Right atrium auricular region (tissue), 2 donors: ENCODE data around the gene P2RX7. TPM values are rescaled to one million over a fixed set of nuclear protein-coding genes. Genes with fewer than 3 reads are reported as not detected.

Experiments
- DNase-seq: peaks from one replicate; pipeline ENCODE4 v3.0.0-alpha.2; 2019; ENCODE audit warnings: low spot score
- H3K27ac ChIP-seq, 2 donors: fragments of 200-600 bp; sonication (generic); 1 replicate in 1 of 2; 2 replicates in 1 of 2; pipeline ENCODE4 v1.5.1; 2016 to 2019
- H3K27me3 ChIP-seq, 2 donors: fragments of 200-600 bp; sonication (generic); one replicate each; pipeline versions ENCODE4 v1.5.1 to v1.6.0; 2017 to 2019
- H3K36me3 ChIP-seq: fragments of 200-600 bp; sonication (generic); one replicate; pipeline ENCODE4 v1.5.1; 2016
- H3K4me1 ChIP-seq, 2 donors: fragments of 200-600 bp; sonication (generic); one replicate each; pipeline versions ENCODE4 v1.5.1 to v1.6.0; 2017 to 2019
- H3K4me3 ChIP-seq, 2 donors: fragments of 200-600 bp; sonication (generic); 1 replicate in 1 of 2; 2 replicates in 1 of 2; pipeline ENCODE4 v1.5.1; 2017 to 2019; ENCODE audit warnings: mild to moderate bottlenecking in 1 of 2, moderate library complexity in 1 of 2
- H3K9me3 ChIP-seq, 2 donors: fragments of 200-600 bp; sonication (generic); one replicate each; pipeline ENCODE4 v1.5.1; 2019
- total RNA-seq, 2 donors: library from RNA; depleted of rRNA; stranded (reverse); fragments of >200 nt; gene quantifications; one replicate each; pipeline ENCODE4 v1.1.0, GENCODE V29; 2016
- TF ChIP-seq, protein P1 (sequence below), 2 donors: fragments of 200-600 bp; sonication (generic); IDR thresholded peaks; one replicate each; pipeline ENCODE4 v1.5.1; 2019; ENCODE audit warnings: antibody characterized with exemption in 2 of 2

Gene P2RX7
- total RNA-seq, 2 donors from 2014 or later, result 1.3 to 1.9 TPM

DNA sequence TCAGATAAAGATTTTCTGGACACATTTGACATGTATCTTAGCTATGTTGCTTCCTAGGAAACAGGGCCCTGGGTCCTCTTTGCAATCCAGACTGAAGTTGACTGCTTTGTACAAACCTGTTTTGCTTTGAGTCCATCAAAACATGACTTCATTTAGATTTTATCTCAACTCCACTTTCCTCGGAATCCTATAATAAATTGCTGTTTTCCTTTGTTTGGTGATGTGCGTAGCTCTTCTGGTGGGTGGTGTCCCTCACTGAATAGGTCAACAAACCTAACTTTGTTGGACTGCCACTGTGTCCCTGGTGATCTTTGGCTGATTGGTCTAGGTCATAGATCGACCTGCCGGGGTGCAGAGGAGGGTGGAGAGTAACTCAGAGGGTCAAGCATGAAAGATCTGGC, 735 bp upstream of the P2RX7 start:
- Histone ChIP-seq H3K27ac (peak overlapping the region in 1 of 2 donors; percentile 63), H3K9me3 (no peaks in the 10 kb centered on the region), H3K36me3 (no peaks in the 10 kb centered on the region), H3K27me3 (no peaks in the 10 kb centered on the region), H3K4me1 (peaks cover 0 to 35% of the 10 kb centered on the region in 2 donors), H3K4me3 (no peak overlapping the region)
- TF ChIP-seq, protein P1, sequence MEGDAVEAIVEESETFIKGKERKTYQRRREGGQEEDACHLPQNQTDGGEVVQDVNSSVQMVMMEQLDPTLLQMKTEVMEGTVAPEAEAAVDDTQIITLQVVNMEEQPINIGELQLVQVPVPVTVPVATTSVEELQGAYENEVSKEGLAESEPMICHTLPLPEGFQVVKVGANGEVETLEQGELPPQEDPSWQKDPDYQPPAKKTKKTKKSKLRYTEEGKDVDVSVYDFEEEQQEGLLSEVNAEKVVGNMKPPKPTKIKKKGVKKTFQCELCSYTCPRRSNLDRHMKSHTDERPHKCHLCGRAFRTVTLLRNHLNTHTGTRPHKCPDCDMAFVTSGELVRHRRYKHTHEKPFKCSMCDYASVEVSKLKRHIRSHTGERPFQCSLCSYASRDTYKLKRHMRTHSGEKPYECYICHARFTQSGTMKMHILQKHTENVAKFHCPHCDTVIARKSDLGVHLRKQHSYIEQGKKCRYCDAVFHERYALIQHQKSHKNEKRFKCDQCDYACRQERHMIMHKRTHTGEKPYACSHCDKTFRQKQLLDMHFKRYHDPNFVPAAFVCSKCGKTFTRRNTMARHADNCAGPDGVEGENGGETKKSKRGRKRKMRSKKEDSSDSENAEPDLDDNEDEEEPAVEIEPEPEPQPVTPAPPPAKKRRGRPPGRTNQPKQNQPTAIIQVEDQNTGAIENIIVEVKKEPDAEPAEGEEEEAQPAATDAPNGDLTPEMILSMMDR (IDR thresholded peaks at IDR 0.05), result no peak
- no peak for DNase-seq

DNA sequence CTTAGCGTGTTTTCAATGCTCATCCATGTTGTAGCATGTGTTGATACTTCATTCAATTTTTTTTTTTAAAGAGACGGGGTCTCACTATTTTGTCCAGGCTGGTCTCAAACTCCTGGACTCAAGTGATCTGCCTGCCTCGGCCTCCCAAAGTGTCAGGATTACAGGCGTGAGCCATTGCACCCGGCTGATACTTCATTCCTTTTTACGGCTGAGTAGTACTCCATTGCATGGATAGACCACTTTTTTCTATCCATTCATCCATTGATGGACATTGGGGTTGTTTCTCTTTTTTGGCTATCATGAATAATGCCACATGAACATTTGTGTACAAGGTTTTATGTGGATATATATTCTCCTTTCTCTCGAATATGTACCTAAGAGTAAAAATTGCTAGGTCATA, 1.2 kb downstream of the P2RX7 start:
- H3K27ac ChIP-seq, result no peak overlapping the region

DNA sequence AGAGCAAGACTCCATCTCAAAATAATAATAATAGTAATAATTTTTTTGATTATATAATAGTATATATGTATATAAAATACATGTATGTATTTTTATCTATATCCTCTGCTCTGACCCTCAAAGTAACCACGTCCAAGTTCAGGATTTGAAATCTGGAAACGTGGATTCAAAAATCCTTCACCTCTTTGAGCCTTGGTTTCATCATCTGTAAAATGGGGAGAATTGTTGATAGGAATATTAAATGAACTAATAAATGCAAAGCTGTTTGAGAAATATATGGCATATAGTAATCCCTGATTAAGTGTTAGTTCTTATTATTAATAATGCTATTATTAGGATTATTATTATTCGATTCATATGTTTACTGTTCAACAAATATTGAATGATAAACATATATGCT, 2.6 kb downstream of the P2RX7 start:
- Histone ChIP-seq H3K27me3 (no peaks in the 10 kb centered on the region), H3K9me3 (no peaks in the 10 kb centered on the region), H3K36me3 (no peaks in the 10 kb centered on the region), H3K27ac (no peak overlapping the region), H3K4me3 (no peak overlapping the region), H3K4me1 (peaks cover 0 to 16% of the 10 kb centered on the region in 2 donors)
- DNase-seq, result no peak
- TF ChIP-seq, protein P1 (IDR thresholded peaks at IDR 0.05), result no peak

More for the DNA sequence above, 1.2 kb downstream of the P2RX7 start:
- no peaks in the 10 kb centered on the region for H3K9me3 ChIP-seq
- TF ChIP-seq, protein P1 (IDR thresholded peaks at IDR 0.05), result no peak
- no peak overlapping the region for H3K4me3 ChIP-seq
- H3K36me3 ChIP-seq, result no peaks in the 10 kb centered on the region
- no peak for DNase-seq
- peaks cover 0 to 24% of the 10 kb centered on the region in 2 donors for H3K4me1 ChIP-seq
- H3K27me3 ChIP-seq, result no peaks in the 10 kb centered on the region

DNA sequence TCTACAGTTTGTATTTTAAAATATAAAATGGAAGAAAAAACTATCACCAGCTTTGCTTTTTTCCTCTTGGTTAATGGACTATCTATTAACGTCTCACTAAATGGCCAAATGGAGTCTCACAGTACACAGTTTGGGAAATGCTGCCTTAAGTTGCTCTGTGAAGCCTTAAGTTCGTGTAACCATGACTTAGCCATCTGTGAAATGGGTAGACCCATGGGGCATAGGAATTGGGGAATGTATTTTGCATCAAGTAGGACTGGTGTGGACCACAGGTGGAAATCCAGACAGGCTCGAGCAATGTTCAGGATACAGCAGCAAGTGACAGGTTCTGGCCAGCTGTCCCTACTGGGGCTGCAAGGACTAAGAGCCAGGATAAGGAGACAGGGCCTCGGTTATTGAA, 4.8 kb downstream of the P2RX7 start:
- H3K27ac ChIP-seq, result no peak overlapping the region
- TF ChIP-seq, protein P1 (IDR thresholded peaks at IDR 0.05), result no peak

DNA sequence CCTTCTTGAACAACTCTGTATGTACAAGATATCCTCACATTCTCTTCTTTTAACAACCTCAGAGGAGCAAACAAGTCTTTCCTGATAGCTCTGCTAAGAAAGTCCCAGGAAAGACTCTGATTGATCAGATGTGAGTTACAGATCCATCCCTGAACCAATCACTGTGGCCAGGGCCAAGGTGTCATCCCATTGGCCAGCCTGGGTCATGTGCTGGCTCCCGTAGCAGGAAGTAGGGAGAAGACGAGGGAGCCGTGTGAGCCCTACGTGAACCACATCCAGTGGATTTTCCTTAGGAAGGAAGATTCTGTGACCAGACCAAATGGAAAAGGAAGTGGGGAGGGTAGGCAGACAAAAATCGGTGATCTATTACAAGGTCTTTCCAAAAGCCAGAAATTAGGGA, 5.6 kb downstream of the P2RX7 start:
- DNase-seq, result no peak
- Histone ChIP-seq H3K4me3 (no peak overlapping the region), H3K27ac (no peak overlapping the region), H3K27me3 (no peaks in the 10 kb centered on the region), H3K4me1 (peaks cover 0 to 4% of the 10 kb centered on the region in 2 donors), H3K36me3 (no peaks in the 10 kb centered on the region), H3K9me3 (no peaks in the 10 kb centered on the region)
- TF ChIP-seq, protein P1 (IDR thresholded peaks at IDR 0.05), result no peak

More for the DNA sequence above, 4.8 kb downstream of the P2RX7 start:
- Histone ChIP-seq H3K36me3 (no peaks in the 10 kb centered on the region), H3K27me3 (no peaks in the 10 kb centered on the region), H3K4me1 (peaks cover 0 to 11% of the 10 kb centered on the region in 2 donors), H3K4me3 (no peak overlapping the region), H3K9me3 (no peaks in the 10 kb centered on the region)
- DNase-seq, result no peak

DNA sequence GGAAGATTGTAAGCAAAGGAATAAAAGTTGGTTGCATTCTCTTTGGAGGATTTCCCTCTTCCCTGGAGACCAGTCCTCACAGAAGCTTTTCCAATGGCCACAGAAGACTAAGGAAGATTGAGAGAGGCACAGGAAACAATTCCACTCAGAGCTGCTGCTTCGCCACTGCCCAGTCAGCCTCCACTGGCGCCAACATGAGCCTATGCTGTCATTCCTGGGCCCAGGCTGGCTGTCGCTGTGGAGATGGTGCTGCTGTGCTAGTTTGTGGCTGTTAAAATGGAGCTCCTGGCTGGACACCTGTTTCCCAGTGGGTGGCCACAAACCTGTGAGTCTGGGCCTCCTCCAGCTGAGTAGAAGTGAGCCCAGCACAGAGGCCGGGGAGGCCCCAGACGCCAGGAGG, 6.6 kb downstream of the P2RX7 start:
- H3K9me3 ChIP-seq, result no peaks in the 10 kb centered on the region
- DNase-seq, result no peak
- H3K4me1 ChIP-seq, result no peaks in the 10 kb centered on the region
- TF ChIP-seq, protein P1 (IDR thresholded peaks at IDR 0.05), result no peak
- H3K36me3 ChIP-seq, result no peaks in the 10 kb centered on the region
- no peak overlapping the region for H3K4me3 ChIP-seq
- H3K27me3 ChIP-seq, result no peaks in the 10 kb centered on the region
- H3K27ac ChIP-seq, result no peak overlapping the region
